Heart left ventricle (tissue), 16 donors: ENCODE measurements around the gene KLHL7. TPM values are rescaled to one million over a fixed set of nuclear protein-coding genes. Genes with fewer than 3 reads are reported as not detected.

Source experiments
- ATAC-seq, 4 donors: fragments of 200-7000 bp; cut with Tn5 transposase; one replicate each; pipeline ENCODE4 v1.9.1; 2020 to 2022; ENCODE audit warnings: moderate library complexity in 4 of 4, mild to moderate bottlenecking in 3 of 4, moderate number of reproducible peaks in 1 of 4
- DNase-seq, 5 donors: peaks; one replicate each; pipeline ENCODE4 v3.0.0-alpha.2; 2020
- H3K27ac ChIP-seq, 12 donors: fragments of 200-600 bp; sonication (generic) in 4 of 12; one replicate each; pipeline versions ENCODE4 v1.5.0 to v1.8.0; 2016 to 2022; ENCODE audit warnings: mild to moderate bottlenecking in 2 of 12
- H3K27me3 ChIP-seq, 9 donors: fragments of 200-600 bp; sonication (generic) in 2 of 9; one replicate each; pipeline versions ENCODE4 v1.5.1 to v1.8.0; 2016 to 2022; ENCODE audit warnings: mild to moderate bottlenecking in 3 of 9
- H3K36me3 ChIP-seq, 9 donors: fragments of 200-600 bp; sonication (generic) in 2 of 9; one replicate each; pipeline versions ENCODE4 v1.5.0 to v1.8.0; 2018 to 2022; ENCODE audit warnings: mild to moderate bottlenecking in 2 of 9
- H3K4me1 ChIP-seq, 12 donors: fragments of 200-600 bp; sonication (generic) in 4 of 12; one replicate each; pipeline versions ENCODE4 v1.5.0 to v1.8.0; 2016 to 2022; ENCODE audit warnings: mild to moderate bottlenecking in 3 of 12
- H3K4me3 ChIP-seq, 12 donors: fragments of 200-600 bp; sonication (generic) in 4 of 12; one replicate each; pipeline versions ENCODE4 v1.5.0 to v1.8.0; 2017 to 2022; ENCODE audit warnings: mild to moderate bottlenecking in 9 of 12, moderate library complexity in 4 of 12
- H3K9me3 ChIP-seq, 12 donors: fragments of 200-600 bp; sonication (generic) in 4 of 12; one replicate each; pipeline versions ENCODE4 v1.5.0 to v1.8.0; 2016 to 2022; ENCODE audit warnings: mild to moderate bottlenecking in 1 of 12
- POLR2A ChIP-seq, 2 donors: fragments of 450-650 bp; IDR thresholded peaks; one replicate each; pipeline ENCODE4 v1.6.1; 2017; ENCODE audit warnings: antibody characterized with exemption in 2 of 2, mild to moderate bottlenecking in 2 of 2, moderate library complexity in 2 of 2
- WGBS, 4 donors: extraction: QIAGEN DNeasy Blood & Tissue Kit in 2 of 4; methylation state at CpG; one replicate each; pipeline versions ENCODE4 v1.1.5 to v1.1.7; 2013 to 2018; 5-methylcytosine and 5-hydroxymethylcytosine counted together
- intact Hi-C, 10 donors: fragments of 100-400 bp; cut with DNase I; formaldehyde crosslinking; loops; one replicate each; pipeline versions ENCODE4 v1.11.1 to v1.14.2; 2022
- polyA plus RNA-seq, 2 donors: library from polyadenylated mRNA; stranded (reverse); fragments of 200-250 nt; gene quantifications; one replicate each; pipeline ENCODE4 v1.2.3, GENCODE V29; 2013
- total RNA-seq, 9 donors: library from RNA; depleted of rRNA in 2 of 9; stranded (reverse); fragments of >200 nt in 2 of 9; fragmentation: NEBNext Ultra II Directional in 3 of 9; extraction: Animal tissue kit (Norgen Biotek cat#: 25700) in 3 of 9; gene quantifications; one replicate each; pipeline versions ENCODE4 v1.1.0 to v1.2.4, GENCODE V29; 2016 to 2023
- TF ChIP-seq, protein P1 (sequence below), 12 donors: fragments of 200-600 bp; sonication (generic) in 4 of 12; IDR thresholded peaks; one replicate each; pipeline versions ENCODE4 v1.5.0 to v1.8.0; 2018 to 2022; ENCODE audit warnings: antibody characterized with exemption in 12 of 12, mild to moderate bottlenecking in 5 of 12
- donor health status: ischemic (EF 13 %, LVEDD 7.1; RV severe dilation, severe dysfunction).
- donor health status: healthy with polysubstance abuse.
- donor health status: DM: no; HTN: yes; CAD: no.
- donor health status: DM: no; HTN: no; CAD: no.
- donor health status: ischemic (EF 25% LVEDD 6.9; RV normal size, moderate dysfunction).
- donor health status: ischemic (EF 25% LVEDD 5.7; RV mildly dilated, moderate dysfunction).
- donor health status: healthy.
- donor health status: DM: yes; HTN: yes; CAD: no.
- donor health status: ischemic (EF 35%, LVEDD 5.7; RV mildly dilated, moderate dysfunction).
- donor health status: nonischemic (EF 11% LVEDD 7.7; RV severe dilation, severe dysfunction).
- donor health status: DM: yes; HTN: yes; CAD: no.
- donor health status: PGD.
- donor health status: ischemic (EF 29% LVEDD 5.4; RV normal size, mild dysfunction).
- donor health status: nonischemic (EF 23%, LVEDD 6.1; RV moderate dilation, normal function).

The KLHL7 gene
- total and polyA plus RNA-seq, 11 donors: 48.0 to 159 (median 108) TPM

DNA sequence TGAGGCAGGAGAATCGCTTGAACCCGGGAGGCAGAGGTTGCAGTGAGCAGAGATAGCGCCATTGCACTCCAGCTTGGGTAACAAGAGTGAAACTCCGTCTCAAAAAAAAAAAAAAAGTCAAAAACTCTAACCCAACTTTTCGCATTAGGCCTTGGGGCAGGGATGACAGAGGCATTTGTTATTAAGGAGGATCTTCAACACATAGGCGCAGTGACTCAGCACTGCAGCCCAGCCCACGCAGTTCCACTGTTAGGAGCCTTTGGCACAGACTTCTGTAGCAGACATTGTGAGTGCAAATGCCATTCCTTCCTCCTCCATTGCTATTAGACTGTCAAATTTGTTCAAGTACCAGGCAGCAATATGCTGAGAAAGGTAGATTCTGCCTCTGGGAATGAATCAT, 43.1 kb upstream of the KLHL7 start:
- H3K4me3 ChIP-seq: no peak overlapping the region
- DNase-seq: no peak
- no peak for ATAC-seq
- no peak overlapping the region for H3K27ac ChIP-seq
- H3K36me3 ChIP-seq: no peaks in the 10 kb centered on the region
- intact Hi-C loops: no loop called here
- WGBS, 4 donors: 89 to 92% (median 90%) methylated on average over 7 of the region's 7 CpGs
- peaks cover 0 to 9% (median 0%) of the 10 kb centered on the region in 12 donors for H3K4me1 ChIP-seq
- H3K9me3 ChIP-seq: no peaks in the 10 kb centered on the region
- no peaks in the 10 kb centered on the region for H3K27me3 ChIP-seq
- TF ChIP-seq, protein P1, sequence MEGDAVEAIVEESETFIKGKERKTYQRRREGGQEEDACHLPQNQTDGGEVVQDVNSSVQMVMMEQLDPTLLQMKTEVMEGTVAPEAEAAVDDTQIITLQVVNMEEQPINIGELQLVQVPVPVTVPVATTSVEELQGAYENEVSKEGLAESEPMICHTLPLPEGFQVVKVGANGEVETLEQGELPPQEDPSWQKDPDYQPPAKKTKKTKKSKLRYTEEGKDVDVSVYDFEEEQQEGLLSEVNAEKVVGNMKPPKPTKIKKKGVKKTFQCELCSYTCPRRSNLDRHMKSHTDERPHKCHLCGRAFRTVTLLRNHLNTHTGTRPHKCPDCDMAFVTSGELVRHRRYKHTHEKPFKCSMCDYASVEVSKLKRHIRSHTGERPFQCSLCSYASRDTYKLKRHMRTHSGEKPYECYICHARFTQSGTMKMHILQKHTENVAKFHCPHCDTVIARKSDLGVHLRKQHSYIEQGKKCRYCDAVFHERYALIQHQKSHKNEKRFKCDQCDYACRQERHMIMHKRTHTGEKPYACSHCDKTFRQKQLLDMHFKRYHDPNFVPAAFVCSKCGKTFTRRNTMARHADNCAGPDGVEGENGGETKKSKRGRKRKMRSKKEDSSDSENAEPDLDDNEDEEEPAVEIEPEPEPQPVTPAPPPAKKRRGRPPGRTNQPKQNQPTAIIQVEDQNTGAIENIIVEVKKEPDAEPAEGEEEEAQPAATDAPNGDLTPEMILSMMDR (IDR thresholded peaks at IDR 0.05): no peak
- no peak for TF ChIP-seq POLR2A (IDR thresholded peaks at IDR 0.05)

DNA sequence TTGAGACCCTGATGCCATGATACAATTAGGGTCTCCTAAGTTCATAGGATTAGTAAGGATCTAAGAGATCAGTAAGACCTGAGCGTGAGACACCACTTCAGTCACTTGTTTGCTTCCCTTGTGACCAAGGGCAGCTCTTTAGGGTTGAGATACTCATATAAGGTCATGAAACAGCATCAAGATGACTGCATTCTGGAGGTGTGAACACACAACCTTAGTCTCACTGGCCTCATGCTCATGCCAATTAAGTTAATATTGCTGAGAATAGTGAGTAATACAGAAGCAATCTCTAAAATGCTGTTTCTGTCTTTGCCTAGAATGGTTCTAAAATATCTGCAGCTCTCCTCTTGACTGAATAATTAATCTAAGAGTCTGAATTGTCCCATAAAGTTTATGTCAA, 39.6 kb upstream of the KLHL7 start:
- ATAC-seq: peak in 1 of 4 donors; percentile 30

GRCh38 chr7:23067271-23067670, 38.3 kb upstream of the KLHL7 start:
- WGBS, 4 donors: 54 to 64% (median 58%) methylated on average over 1 of the region's 1 CpG
- Histone ChIP-seq H3K4me3 (no peak overlapping the region), H3K4me1 (peaks cover 0 to 5% (median 0%) of the 10 kb centered on the region in 12 donors), H3K27ac (no peak overlapping the region), H3K27me3 (no peaks in the 10 kb centered on the region), H3K9me3 (no peaks in the 10 kb centered on the region), H3K36me3 (no peaks in the 10 kb centered on the region)
- ATAC-seq (peak in 1 of 4 donors; percentile 47), DNase-seq (no peak)
- TF ChIP-seq POLR2A (IDR thresholded peaks at IDR 0.05): no peak
- TF ChIP-seq, protein P1 (IDR thresholded peaks at IDR 0.05): no peak
- intact Hi-C loops: no loop called here

More for the DNA sequence above, 39.6 kb upstream of the KLHL7 start:
- Histone ChIP-seq H3K27me3 (no peaks in the 10 kb centered on the region), H3K27ac (no peak overlapping the region), H3K4me3 (no peak overlapping the region), H3K4me1 (peaks cover 0 to 5% (median 0%) of the 10 kb centered on the region in 12 donors), H3K9me3 (no peaks in the 10 kb centered on the region), H3K36me3 (no peaks in the 10 kb centered on the region)
- intact Hi-C loops: no loop called here
- no peak for TF ChIP-seq POLR2A (IDR thresholded peaks at IDR 0.05)
- TF ChIP-seq, protein P1 (IDR thresholded peaks at IDR 0.05): no peak
- DNase-seq: no peak
- WGBS, 4 donors: 44 to 63% (median 60%) methylated on average over 1 of the region's 1 CpG

GRCh38 chr7:23072048-23072447, 33.5 kb upstream of the KLHL7 start:
- no peak for TF ChIP-seq POLR2A (IDR thresholded peaks at IDR 0.05)
- TF ChIP-seq, protein P1 (IDR thresholded peaks at IDR 0.05): peak in 3 of 12 donors; percentile 5 to 28 (median 18)
- H3K27me3 ChIP-seq: no peaks in the 10 kb centered on the region
- H3K4me1 ChIP-seq: peaks cover 0 to 32% (median 4%) of the 10 kb centered on the region in 12 donors
- ATAC-seq (no peak), DNase-seq (no peak)
- H3K36me3 ChIP-seq: no peaks in the 10 kb centered on the region
- no peaks in the 10 kb centered on the region for H3K9me3 ChIP-seq
- H3K27ac ChIP-seq: no peak overlapping the region
- no peak overlapping the region for H3K4me3 ChIP-seq
- intact Hi-C loops: no loop called here
